HuH-7 (cell line): ENCODE results near the gene LGI4.

ENCODE experiments used
- DNase-seq: peaks from one replicate; pipeline ENCODE4 v3.0.0; 2011; ENCODE audit warnings: low spot score

LGI4 gene

DNA sequence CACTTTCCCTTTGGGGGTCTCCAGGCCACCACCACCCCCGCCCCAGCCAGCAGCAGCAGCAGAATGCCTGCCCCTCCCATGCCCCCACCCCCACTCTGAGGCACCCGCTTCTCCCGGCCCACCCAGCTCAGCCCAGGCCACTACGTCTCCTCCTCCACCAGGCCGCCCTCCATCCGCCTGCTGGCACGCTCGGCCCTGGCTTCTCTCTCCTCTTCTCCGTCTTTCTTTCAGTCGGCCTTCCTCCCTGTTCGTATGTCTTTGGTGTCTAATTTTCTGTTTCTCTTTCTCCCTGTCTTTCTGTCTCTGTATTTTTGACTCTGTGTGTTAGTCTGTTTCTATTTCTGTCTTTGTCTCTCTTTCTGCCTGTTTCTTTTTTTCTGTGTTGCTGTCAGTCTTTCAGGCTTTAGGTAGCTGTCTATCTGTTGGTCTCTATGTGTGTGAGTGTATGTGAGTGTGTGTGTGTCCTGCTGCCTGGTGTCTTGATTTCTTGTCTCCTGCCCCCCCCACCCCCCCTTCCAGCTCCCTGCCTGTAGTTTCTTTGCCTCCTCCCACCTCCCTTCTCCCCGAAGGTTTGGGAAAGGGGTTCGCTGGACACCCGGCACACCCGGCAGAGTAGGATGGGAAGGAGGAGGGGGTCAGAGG, at the start of gene LGI4:
Gene LGI4 (minus strand): TSS at position 459 of the 642 bp plus-strand sequence. CDS start 379 bp downstream, at position 80.
- DNase-seq, result no peak

DNA sequence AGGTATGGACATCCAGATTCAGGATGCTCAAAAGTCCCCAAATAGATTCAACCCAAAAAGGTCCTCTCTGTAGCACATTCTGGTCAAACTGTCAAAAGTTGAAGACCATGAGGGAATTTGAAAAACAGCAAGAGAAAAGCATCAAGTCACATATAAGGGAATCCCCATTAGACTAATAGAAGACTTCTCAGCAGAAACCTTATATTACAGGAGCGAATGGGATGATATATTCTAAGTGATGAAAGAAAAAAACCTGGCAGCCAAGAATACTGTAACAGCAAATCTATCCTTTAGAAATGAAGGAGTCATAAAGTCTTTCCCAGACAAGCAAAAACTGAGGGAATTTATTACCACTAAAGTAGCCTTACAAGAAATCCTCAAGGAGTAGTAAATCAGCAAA, 49.4 kb upstream of the LGI4 start:
- DNase-seq, result no peak

DNA sequence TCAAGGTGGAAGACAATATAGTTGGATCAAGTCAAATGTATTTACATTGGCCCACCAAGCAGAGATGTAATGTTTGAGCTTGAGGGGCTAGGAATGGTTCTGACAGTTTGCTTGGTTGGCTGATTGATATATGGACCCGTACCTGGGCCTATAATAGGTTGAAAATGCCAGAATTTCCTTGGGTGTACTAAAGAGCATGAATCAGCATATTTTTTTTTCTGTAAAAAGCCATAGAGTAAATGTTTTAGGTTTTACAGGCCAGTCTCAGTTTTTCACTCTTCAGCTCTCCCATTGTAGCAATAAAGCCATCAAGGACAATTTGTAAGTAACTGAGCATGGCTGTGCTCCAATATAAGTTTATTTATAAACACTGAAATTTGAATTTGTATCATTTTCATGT, 46.5 kb upstream of the LGI4 start:
- DNase-seq, result no peak

- no peak for DNase-seq
Measured at GRCh38 chr19:35179830-35180229, 45.0 kb upstream of the LGI4 start.

DNA sequence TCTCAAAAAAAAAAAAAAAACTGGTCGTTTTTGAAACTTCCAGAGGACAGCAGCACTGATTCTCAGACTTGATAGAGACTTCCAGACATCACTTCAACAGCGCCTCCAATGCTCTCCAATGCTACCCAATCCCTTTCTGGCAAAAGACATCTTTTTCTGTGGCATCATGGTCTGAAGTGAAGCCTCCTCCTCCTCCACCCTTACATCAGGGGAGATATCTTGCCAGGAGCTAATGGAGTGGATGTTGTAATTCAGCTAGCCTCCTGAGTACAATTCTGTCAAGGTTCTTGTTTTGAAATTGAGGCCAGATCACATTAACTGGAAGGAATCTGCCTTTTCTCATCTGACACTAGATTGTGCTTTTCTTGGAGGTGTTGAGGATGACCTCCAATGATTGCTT, 43.8 kb upstream of the LGI4 start:
- DNase-seq, result no peak

DNA sequence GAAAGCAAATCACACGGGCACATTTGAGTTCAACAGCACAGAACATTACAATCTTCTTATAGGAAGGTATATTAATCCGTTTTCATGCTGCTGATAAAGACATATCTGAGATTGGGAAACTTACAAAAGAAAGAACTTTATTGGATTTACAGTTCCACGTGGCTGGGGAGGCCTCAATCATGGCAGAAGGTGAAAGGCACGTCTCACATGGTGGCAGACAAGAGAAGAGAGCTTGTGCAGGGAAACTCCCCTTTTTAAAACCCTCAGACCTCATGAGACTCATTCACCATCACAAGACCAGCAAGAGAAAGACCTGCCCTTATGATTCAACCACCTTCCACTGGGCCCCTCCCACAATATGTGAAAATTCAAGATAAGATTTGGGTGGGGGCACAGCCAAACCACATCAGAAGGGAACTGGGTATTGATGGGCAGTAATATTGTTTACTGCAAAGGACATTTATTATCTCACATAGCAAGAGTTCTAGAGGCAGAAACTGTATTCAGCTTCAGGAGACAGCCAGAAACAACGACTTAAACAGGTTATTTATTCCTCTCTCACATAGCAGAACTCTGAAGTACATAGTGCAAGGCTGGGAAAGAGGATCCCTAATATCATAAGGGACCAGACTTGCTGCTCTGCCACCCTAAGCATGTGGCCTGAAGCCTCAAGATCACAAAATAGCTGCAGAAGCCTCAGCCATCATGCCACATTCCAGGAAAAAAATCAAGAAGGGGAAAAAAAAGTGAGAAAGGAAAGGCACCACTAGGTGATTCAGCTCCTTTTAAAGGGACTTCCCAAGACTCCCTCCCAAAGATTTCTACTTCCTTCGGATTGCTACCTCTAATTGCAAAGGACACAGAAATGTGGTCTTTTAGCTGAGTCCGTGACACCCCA, 42.8 kb upstream of the LGI4 start:
- no peak for DNase-seq

DNA sequence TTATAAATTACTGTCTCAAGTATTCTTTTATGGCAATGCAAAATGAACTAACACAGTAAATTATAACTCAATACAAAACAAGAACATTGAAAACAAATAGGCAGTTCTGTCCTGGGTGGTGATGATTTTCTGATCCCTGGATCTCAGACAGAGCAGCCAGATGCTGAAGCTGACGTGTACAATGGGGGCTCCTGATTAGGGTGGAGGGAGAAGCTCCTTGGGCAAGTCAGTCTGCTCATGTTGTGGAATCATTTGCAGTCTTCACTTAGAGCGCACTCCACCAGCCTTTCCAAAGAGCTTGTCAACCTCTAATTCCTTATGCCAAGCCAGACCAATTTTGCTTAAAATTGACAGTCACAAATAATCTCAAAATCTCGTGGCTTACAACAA, 41.3 kb upstream of the LGI4 start:
- no peak for DNase-seq

- no peak for DNase-seq
Measured at GRCh38 chr19:35174226-35174625, 39.4 kb upstream of the LGI4 start.

GRCh38 chr19:35171730-35172129, 36.9 kb upstream of the LGI4 start:
- DNase-seq, result no peak

DNA sequence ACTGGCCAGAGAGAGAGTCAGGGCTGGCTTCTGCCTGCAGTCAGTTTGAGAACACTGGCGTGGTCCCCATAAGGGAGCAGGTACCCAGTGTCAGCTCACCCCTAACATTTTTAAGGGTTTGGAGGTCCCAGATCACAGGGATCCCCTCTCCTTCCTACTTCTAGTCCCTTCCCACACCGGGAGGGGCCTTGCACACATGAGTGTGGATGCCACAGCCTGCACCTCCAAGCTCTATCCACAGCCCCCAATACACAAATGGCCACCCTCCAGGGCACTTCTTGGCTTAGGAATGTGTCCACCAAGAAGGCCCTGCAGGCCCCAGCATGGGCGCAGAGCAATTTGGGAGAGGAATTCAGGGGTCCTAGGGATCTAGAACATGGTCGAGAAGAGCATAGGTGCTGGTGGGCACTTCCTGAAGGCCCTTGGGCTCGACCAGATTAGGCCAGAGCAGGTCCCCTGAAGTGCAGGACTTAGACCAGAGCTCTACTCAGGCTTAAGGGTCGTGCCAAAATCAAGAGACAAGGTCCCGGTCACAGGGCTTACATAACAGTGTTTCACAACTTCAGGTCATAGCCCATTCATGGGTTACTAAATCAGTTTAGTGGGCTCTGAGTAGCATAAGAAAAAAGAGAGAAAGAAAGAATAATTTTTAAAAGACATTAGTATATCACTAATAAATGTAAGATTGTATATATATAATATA, 35.7 kb upstream of the LGI4 start:
- no peak for DNase-seq

DNA sequence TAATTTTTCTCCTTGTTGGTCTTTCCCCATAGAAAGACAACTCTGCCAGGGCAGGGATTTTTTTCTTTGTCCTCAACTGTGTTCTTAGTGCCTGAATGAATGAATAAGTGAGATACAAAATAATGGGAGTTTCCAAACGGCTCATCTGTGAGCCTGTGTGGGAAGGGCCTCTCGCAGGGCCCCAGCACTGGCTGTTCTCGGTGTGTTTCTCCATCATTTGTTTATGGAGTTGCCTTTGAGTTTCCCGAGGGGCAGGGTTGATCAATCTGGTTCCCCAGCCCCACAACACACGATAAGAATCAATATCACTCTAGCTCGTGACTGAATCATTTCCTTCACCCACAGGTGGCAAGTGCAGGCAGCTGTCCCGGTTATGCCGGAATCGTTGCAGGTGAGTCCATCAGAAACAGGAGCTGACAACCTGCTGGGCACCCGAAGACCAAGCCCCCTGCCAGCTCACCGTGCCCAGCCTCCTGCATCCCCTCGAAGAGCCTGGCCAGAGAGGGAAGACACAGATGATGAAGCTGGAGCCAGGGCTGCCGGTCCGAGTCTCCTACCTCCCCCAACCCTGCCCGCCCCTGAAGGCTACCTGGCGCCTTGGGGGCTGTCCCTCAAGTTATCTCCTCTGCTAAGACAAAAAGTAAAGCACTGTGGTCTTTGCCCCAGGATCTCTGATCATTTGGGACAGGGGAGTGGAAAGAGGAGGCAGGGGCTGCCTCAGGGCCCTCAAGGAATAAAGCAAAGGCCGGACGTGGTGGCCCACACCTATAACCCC, 34.5 kb upstream of the LGI4 start:
- no peak for DNase-seq

- DNase-seq, result no peak
Measured at GRCh38 chr19:35168196-35168595, 33.3 kb upstream of the LGI4 start.

DNA sequence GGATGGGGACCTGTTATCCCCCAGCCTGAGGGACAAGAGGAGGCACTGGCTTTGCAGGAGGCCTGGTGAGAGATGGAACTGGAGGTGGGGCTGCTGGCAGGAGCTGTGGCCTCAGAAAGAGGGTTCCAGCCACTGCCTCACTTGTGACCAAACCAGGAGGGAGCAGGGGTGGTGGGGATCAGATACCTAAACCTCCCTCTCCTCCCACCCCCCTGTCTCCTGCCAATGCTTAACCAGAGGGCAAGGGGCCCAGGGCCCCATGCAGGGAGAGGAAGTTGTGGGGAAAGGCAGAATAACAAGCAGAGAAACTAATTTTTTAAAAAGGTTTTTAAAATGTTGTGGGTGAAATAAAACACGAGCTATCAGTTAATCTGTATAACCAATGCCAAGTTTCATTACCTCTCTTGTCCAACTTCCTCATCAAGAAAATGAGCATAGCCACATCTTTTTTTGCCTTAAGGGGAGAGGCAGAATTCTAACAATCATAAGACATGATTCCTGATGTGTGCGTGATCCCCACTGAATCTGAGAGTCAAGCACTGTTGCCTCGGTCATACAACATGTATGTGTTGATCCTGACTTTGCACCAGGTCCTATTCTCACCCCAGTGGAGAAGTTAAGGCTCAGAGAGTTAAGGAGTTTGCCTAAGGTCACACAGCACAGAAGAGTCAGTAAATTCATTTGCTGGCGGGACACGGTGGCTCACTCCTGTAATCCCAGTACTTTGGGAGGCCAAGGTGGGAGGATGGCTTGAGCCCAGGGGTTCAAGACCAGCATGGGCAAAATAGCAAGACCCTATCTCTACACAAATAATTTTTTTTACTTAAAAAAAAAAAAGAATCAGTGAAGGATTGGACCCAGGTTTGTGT, 32.6 kb upstream of the LGI4 start:
- DNase-seq, result no peak

DNA sequence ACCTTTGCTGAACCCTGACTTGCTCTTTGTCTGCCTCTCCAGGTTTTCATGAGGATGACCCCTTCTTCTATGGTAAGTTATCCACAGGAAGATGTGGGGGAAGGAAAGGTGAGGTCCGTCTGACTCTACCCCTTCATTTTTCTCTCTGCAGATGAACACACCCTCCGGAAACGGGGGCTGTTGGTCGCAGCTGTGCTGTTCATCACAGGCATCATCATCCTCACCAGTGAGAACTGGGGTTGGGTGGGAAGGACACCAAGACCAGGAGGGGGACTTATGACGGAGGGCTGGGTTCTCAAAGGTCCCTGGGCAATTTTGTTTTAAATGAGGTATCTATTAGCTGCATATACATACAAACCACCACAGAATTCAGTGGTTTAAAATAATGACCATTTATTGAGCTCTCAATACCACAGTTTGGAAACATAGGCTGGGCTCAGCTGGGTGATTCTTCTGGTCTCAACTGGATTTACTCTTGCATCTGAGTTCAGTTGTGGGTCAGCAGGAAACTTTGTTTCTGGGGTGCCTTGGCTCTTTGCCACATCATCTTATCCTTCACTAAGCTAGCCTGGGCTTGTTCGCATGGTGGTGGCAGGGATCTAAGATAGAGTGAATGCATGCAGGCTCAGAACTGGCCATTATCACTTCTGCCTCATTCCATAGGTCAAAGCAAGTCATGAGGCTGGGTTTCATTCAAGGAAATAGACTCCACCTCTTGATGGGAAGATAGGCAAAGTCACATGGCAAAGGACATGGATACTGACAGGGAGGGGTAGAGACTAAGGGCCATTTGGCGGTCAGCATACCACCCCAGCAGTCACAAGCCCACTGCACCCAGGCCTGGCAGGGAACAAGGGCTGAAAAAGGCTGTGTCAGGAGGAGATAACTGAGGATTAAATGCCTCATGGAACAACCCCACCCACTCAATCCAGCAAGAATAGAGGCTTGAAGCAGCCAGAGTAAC, 31.5 kb upstream of the LGI4 start:
- no peak for DNase-seq

DNA sequence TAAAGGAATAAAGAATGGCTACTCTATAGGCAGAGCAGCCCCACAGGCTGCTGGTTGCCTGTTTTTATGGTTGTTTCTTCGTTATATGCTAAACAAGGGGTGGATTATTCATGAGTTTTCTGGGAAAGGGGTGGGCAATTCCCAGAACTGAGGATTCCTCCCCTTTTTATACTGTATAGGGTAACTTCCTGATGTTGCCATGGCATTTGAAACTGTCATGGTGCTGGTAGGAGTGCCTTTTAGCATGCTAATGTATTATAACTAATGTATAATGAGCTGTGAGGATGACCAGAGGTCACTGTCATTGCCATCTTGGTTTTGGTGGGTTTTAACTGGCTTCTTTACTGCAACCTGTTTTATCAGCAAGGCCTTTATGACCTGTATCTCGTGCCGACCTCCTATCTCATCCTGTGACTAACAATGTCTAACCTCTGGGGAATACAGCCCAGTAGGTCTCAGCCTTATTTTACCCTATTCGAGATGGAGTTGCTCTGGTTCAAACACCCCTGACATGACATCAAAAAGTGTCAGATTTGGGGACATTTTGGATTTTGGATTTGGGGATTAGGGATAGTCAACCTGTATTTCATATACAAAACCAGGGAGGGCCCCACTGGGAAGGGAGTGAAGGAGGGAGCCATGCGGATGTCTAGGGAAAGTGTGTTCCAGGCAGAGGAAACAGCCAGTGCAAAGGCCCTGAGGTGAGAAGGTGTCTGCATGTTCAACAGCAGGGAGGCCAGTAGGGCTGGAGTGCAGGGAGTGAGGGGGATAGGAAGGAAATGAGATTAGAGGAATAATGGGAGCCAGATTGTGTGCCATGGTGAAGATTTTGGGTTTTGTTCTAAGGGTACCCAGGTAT, 30.6 kb upstream of the LGI4 start:
- DNase-seq, result no peak

DNA sequence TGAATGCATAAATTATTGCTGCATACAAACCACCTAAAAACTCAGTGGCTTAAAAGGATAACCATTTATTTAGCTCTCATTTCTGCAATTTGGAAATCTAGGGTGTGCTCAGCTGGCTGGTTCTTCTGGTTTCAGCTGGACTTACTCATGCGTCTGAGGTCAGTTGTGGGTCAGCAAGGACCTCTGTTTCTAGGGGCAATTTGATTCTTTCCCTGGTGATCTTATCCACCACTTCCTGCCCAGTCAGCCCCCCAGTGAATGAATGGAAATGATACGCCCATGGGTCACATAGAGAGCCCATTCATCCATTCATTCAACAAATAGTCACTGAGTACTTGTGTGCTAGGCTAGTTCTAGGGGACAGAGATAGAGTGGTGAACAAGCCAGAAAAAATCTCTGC, 29.6 kb upstream of the LGI4 start:
- no peak for DNase-seq

DNA sequence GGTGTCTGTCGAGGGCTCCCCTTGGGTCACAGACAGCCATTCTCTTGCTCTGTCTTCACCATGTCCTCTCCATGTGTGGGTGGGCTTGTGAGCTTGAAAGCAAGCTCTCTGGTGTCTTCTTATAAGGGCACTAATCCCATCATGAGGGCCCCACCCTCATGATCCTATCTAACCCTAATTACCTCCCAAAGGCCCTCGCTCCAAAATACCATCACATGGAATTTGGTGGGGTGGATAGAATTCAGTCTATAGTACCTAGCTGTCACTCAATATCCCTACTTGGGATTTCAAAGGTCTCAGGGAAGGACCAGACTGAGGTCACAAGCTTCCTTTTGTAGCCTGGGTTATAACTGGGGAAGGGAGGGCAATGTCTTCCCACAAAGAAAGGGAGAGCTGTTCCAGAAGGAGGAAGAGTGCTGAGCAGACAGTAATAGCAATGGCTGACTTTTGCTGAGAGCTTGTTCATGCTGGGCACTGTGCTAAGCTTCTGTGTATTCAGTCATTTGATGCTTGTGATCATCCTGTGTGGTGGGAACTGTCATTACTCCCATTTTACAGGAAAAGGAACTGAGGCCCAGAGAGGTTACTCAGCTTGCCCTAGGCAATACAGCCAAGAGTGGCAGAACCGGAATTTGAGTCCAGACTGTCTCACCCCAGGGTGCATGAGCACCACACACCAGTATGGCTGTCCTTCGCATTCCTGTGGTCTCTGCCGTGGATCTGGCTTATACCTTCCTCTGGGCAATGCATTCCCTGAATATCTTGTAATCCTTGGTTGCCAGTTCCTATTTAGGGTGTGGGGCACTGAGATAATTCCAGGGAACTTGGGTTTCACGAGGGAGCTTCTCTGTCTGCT, 27.8 kb upstream of the LGI4 start:
- no peak for DNase-seq

GRCh38 chr19:35161434-35161743, 26.5 kb upstream of the LGI4 start:
- no peak for DNase-seq
